ENCODE results near the gene IRF2BP2. TPM values are rescaled to one million over a fixed set of nuclear protein-coding genes. Genes with fewer than 3 reads are reported as not detected.

The IRF2BP2 gene
- total and polyA plus RNA-seq, 7 donors = 53.6 to 116 (median 73.4) TPM

DNA sequence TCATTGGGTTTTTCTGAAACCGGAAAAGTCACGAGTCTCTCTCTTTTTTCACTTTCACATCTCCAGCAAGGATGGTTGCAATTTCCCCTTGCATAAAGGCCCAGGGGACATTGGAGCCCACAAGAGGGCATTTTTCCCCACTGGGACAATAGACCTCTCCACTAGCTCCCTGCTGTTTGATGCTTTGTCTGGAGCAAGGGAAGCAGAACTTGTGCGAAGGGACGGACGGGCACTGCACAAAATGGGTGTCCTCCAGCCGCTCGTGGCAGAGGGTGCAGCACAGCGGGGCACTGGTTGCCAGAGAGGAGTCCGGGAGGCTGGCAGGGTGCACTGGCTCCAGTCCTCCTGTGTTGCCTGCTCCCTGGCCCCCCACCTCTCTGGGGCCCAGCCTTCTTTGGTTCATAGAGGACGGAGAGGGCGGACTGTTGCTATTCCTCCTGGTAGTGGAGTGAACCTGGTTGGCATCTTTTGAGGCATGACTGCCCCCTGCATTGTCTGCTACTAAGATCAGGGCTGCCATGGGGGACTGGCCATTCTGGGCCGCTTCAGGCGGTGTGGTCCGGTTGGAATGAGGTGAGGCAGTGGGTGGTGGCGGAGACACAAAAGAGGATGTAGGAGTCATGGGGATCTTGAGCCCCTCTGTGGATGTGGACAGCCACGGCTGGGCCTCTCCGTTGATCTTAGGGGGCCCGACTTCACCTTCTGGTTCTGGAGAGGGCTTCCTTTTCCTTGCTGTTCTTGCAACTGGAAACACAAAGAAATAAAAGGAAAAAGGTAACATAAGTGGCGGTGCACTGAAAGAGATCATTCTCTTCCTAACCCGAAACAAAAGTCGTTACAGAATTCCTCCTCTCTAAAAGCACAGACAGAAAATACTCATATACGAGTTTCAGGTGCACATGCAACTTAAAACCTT is 2.6 kb downstream of the IRF2BP2 start:
- ATAC-seq = peak in 1 of 4 donors; percentile 10
- peak; percentile 31 to 66 for DNase-seq
- WGBS, 3 donors = 1 to 2% (median 1%) methylated on average over 22 of the region's 22 CpGs
- intact Hi-C loops (cut with DNase I) = loop anchor here (1.0 to 10.0 kb wide), 4 partner anchors 110 to 467 kb away; no protein-coding TSS in a partner anchor
- H3K27ac ChIP-seq = peak overlapping the region; percentile 99
- no peaks in the 10 kb centered on the region for H3K9me3 ChIP-seq
- peaks cover 29% of the 10 kb centered on the region for H3K4me1 ChIP-seq
- TF ChIP-seq, protein P1, sequence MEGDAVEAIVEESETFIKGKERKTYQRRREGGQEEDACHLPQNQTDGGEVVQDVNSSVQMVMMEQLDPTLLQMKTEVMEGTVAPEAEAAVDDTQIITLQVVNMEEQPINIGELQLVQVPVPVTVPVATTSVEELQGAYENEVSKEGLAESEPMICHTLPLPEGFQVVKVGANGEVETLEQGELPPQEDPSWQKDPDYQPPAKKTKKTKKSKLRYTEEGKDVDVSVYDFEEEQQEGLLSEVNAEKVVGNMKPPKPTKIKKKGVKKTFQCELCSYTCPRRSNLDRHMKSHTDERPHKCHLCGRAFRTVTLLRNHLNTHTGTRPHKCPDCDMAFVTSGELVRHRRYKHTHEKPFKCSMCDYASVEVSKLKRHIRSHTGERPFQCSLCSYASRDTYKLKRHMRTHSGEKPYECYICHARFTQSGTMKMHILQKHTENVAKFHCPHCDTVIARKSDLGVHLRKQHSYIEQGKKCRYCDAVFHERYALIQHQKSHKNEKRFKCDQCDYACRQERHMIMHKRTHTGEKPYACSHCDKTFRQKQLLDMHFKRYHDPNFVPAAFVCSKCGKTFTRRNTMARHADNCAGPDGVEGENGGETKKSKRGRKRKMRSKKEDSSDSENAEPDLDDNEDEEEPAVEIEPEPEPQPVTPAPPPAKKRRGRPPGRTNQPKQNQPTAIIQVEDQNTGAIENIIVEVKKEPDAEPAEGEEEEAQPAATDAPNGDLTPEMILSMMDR (IDR thresholded peaks at IDR 0.05) = peak; percentile 14
- peaks cover 4 to 26% of the 10 kb centered on the region in 2 donors for H3K36me3 ChIP-seq (ENCODE audit: insufficient read depth in 1 of 2, low read depth in 1 of 2)
- peak overlapping the region; percentile 90 for H3K4me3 ChIP-seq
- no peaks in the 10 kb centered on the region for H3K27me3 ChIP-seq (ENCODE audit: insufficient read depth in 3 of 3, low read length in 2 of 3)

DNA sequence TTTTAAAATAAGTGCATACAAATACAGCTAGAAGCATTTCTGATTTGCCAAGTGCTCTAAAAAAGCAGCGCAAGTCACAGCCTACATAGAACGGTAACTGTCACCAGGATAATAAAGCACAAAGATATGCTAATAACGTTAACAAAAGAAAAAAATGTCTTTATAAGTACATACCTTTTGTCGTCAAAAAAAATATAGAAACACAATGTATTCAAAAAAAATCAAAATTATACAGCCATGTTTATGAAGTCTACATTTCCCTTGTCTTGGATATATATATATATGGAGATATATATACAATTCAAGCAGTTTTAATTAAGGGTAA is 3.2 kb downstream of the IRF2BP2 start:
- H3K4me1 ChIP-seq = peaks cover 29% of the 10 kb centered on the region
- ATAC-seq = no peak
- intact Hi-C loops (cut with DNase I) = loop anchor here in 1 of 2 donors (5.0 to 10.0 kb wide), 2 partner anchors 109 to 368 kb away; no protein-coding TSS in a partner anchor
- H3K27me3 ChIP-seq (ENCODE audit: insufficient read depth in 3 of 3, low read length in 2 of 3) = no peaks in the 10 kb centered on the region
- WGBS, 3 donors = 0 to 1% (median 0%) methylated on average over 4 of the region's 4 CpGs
- H3K9me3 ChIP-seq = no peaks in the 10 kb centered on the region
- TF ChIP-seq, protein P1 (IDR thresholded peaks at IDR 0.05) = no peak
- peaks cover 4 to 26% of the 10 kb centered on the region in 2 donors for H3K36me3 ChIP-seq (ENCODE audit: insufficient read depth in 1 of 2, low read depth in 1 of 2)
- H3K27ac ChIP-seq = peak overlapping the region; percentile 99
- no peak for DNase-seq
- peak overlapping the region; percentile 90 for H3K4me3 ChIP-seq

DNA sequence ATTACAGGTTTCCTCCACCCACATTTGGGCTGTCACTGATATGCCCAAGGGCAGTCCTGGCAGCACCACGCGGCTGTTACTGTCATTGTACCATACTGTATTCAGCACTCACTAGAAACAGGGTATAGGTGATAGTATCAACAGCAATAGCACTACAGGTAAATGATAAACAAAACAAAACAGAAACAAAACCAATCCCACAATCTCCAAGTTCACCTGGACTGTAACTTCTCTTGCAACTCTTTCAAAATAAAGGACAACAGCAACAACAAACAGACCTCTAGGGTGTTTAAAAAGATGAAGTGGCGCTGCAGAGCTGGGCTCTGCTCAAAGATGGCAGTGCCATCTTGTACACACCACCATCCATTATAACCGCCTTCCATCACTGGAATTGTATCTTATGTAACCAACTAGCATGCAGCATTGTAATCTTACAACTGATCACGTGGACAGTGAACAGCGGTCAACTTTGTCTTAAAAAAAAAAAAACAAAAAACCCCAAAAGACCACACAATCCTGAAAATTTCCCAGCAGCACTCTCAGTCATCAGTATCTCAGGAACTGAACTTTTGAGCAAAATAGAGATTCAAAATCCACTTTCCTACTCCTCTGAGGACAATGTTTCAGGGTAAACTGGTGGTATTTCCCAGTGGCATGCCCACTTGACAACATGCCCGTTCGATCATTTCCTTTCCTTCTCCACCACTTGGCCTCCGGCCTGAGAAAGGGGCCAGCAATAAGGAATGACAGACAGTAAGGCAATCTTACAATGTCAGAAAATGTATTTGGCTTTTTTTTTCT is 3.8 kb downstream of the IRF2BP2 start:
- DNase-seq (peak in 1 of 2 donors; percentile 68), ATAC-seq (peak in 3 of 4 donors; percentile 26 to 33 (median 31))
- Histone ChIP-seq H3K4me3 (peak overlapping the region; percentile 90), H3K36me3 (ENCODE audit: insufficient read depth in 1 of 2, low read depth in 1 of 2) (peaks cover 4 to 26% of the 10 kb centered on the region in 2 donors), H3K27me3 (ENCODE audit: insufficient read depth in 3 of 3, low read length in 2 of 3) (no peaks in the 10 kb centered on the region), H3K9me3 (no peaks in the 10 kb centered on the region), H3K4me1 (peaks cover 29% of the 10 kb centered on the region), H3K27ac (peak overlapping the region; percentile 99)
- TF ChIP-seq, protein P1 (IDR thresholded peaks at IDR 0.05) = peak; percentile 13
- intact Hi-C loops (cut with DNase I) = loop anchor here in 1 of 2 donors (5.0 to 10.0 kb wide), 2 partner anchors 109 to 369 kb away; no protein-coding TSS in a partner anchor
- WGBS, 3 donors = 1 to 2% (median 1%) methylated on average over 9 of the region's 9 CpGs

DNA sequence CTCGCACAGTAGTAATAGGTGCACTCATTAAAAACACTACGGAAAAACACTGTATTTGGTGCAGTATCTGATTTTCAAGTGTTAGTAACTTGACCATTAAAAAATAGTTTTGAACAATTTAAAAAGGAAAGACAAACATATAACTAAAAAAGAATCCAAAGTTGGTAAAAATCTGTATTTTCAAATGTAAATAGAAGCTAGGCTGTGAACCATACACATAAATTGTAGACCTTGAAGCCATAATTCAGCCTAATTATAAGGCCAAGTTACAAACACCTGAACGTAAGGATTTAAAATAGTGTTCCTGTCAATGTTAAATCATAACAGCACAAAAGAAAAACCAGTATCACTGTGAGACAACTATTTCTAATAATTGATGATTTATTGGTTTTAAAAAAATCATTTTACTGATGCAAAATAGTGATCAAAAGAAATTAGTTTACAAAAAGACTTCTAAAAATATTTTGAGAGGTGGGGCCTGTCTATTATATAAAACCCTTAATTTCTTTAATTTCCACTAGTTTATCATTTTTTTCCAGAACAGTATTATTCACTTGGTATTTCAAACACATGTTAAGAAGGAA is 4.5 kb downstream of the IRF2BP2 start:
- Histone ChIP-seq H3K27me3 (ENCODE audit: insufficient read depth in 3 of 3, low read length in 2 of 3) (no peaks in the 10 kb centered on the region), H3K4me1 (peaks cover 36% of the 10 kb centered on the region), H3K9me3 (no peaks in the 10 kb centered on the region), H3K4me3 (peak overlapping the region; percentile 90), H3K36me3 (ENCODE audit: insufficient read depth in 1 of 2, low read depth in 1 of 2) (peaks cover 4 to 26% of the 10 kb centered on the region in 2 donors), H3K27ac (peak overlapping the region; percentile 99)
- TF ChIP-seq, protein P1 (IDR thresholded peaks at IDR 0.05) = no peak
- intact Hi-C loops (cut with DNase I) = loop anchor here in 1 of 2 donors (5.0 to 10.0 kb wide), 2 partner anchors 108 to 369 kb away; no protein-coding TSS in a partner anchor
- ATAC-seq = no peak
- DNase-seq = no peak
- WGBS, 3 donors = 1% methylated on average over 3 of the region's 3 CpGs
